B cell (primary cell): ENCODE results near the gene CDH13. TPM values are rescaled to one million over a fixed set of nuclear protein-coding genes. Genes with fewer than 3 reads are reported as not detected.

ENCODE experiments used
- ATAC-seq: fragments of 200-7000 bp; cut with Tn5 transposase; one replicate; pipeline ENCODE4 v1.10.0; 2021; ENCODE audit warnings: low read depth, mild to moderate bottlenecking, moderate number of reproducible peaks, moderate library complexity
- CTCF ChIA-PET: fragments of 350-600 bp; sonication (Branson Sonifier 250); formaldehyde crosslinking; loops from one replicate; lab custom pipeline; 2021; ENCODE audit warnings: antibody characterized with exemption, inconsistent platforms; lab: Charles Lee
- POLR2A ChIA-PET: fragments of 350-600 bp; sonication (Branson Sonifier 250); formaldehyde crosslinking; loops from one replicate; lab custom pipeline; 2021; ENCODE audit warnings: antibody characterized with exemption; lab: Charles Lee
- DNase-seq: peaks from one replicate; pipeline ENCODE4 v3.0.0; 2013
- H2AFZ ChIP-seq: 2 replicates; pipeline ENCODE4 v1.6.1; 2012; ENCODE audit warnings: mild to moderate bottlenecking, low read depth, low read length; ENCODE audit not compliant: insufficient read depth, poor library complexity, severe bottlenecking
- H3K27ac ChIP-seq, 2 donors: 1 replicate in 1 of 2; 2 replicates in 1 of 2; pipeline ENCODE4 v1.5.1; 2012 to 2013; ENCODE audit warnings: low read length in 2 of 2, mild to moderate bottlenecking in 2 of 2, moderate library complexity in 1 of 2
- H3K27me3 ChIP-seq, 4 experiments: fragments of 200-600 bp in 1 of 4; sonication (generic) in 1 of 4; replicated peaks in 1 of 4; 1 replicate in 2 of 4; 2 replicates in 2 of 4; pipeline versions ENCODE4 v1.6.1 to v1.7.0; 2013 to 2016; ENCODE audit warnings: low read length in 3 of 4, mild to moderate bottlenecking in 2 of 4, mixed read lengths in 1 of 4, moderate library complexity in 1 of 4; ENCODE audit not compliant: insufficient read depth in 4 of 4, control insufficient read depth in 3 of 4; ENCODE audit errors: control extremely low read depth in 1 of 4
- H3K36me3 ChIP-seq, 2 experiments: replicated peaks in 1 of 2; 1 replicate in 1 of 2; 2 replicates in 1 of 2; pipeline versions ENCODE4 v1.6.1 to v1.7.1; 2013; ENCODE audit warnings: low read length in 1 of 2; ENCODE audit not compliant: insufficient read depth in 2 of 2, control insufficient read depth in 1 of 2; ENCODE audit errors: control extremely low read depth in 1 of 2, extremely low read depth in 1 of 2
- H3K4me1 ChIP-seq, 2 donors: fragments of 200-600 bp in 1 of 2; sonication (generic) in 1 of 2; 1 replicate in 1 of 2; 2 replicates in 1 of 2; pipeline versions ENCODE4 v1.5.1 to v1.6.1; 2013 to 2017; ENCODE audit warnings: low read length in 2 of 2; ENCODE audit not compliant: control insufficient read depth in 2 of 2, insufficient read depth in 2 of 2
- H3K4me2 ChIP-seq: replicated peaks from 2 replicates; pipeline ENCODE3; 2012; ENCODE audit warnings: mild to moderate bottlenecking, low read depth, low read length; ENCODE audit not compliant: poor library complexity, severe bottlenecking
- H3K4me3 ChIP-seq, 5 experiments: fragments of 200-600 bp in 1 of 5; sonication (generic) in 1 of 5; 1 replicate in 3 of 5; 2 replicates in 2 of 5; pipeline versions ENCODE4 v1.5.1 to v1.7.0; 2011 to 2016; ENCODE audit warnings: low read length in 4 of 5, mild to moderate bottlenecking in 4 of 5, low read depth in 2 of 5, control low read depth in 1 of 5, moderate library complexity in 1 of 5; ENCODE audit not compliant: insufficient read depth in 1 of 5; ENCODE audit errors: control extremely low read depth in 1 of 5, extremely low read depth in 1 of 5
- H3K79me2 ChIP-seq: fragments of 200-600 bp; sonication (generic); one replicate; pipeline ENCODE4 v1.6.0; 2016; ENCODE audit warnings: low read length; ENCODE audit not compliant: control insufficient read depth, insufficient read depth
- H3K9ac ChIP-seq: fragments of 200-600 bp; sonication (generic); 2 replicates; pipeline ENCODE4 v1.6.1; 2017; ENCODE audit warnings: mild to moderate bottlenecking, low read length, moderate library complexity
- H3K9me3 ChIP-seq, 3 donors: one replicate each; pipeline versions ENCODE4 v1.6.1 to v1.7.1; 2013; ENCODE audit warnings: low read length in 2 of 3; ENCODE audit not compliant: control insufficient read depth in 2 of 3, insufficient read depth in 1 of 3; ENCODE audit errors: control extremely low read depth in 1 of 3
- H4K20me1 ChIP-seq: 2 replicates; pipeline ENCODE4 v1.6.0; 2012; ENCODE audit warnings: mild to moderate bottlenecking, low read length; ENCODE audit not compliant: insufficient read depth, control insufficient read depth, poor library complexity, severe bottlenecking
- H3K27ac Mint-ChIP-seq: one replicate; pipeline ENCODE4 v1.8.0; 2021; ENCODE audit warnings: mixed read lengths
- H3K27me3 Mint-ChIP-seq: one replicate; pipeline ENCODE4 v1.8.0; 2021; ENCODE audit warnings: mixed read lengths
- H3K4me1 Mint-ChIP-seq: one replicate; pipeline ENCODE4 v1.8.0; 2021; ENCODE audit warnings: mixed read lengths
- H3K4me3 Mint-ChIP-seq: one replicate; pipeline ENCODE4 v1.8.0; 2021; ENCODE audit warnings: mixed read lengths
- H3K9me3 Mint-ChIP-seq: one replicate; pipeline ENCODE4 v1.8.0; 2022; ENCODE audit warnings: mixed read lengths; ENCODE audit not compliant: insufficient read depth
- CTCF ChIP-seq: fragments of 200-600 bp; IDR thresholded peaks from one replicate; pipeline ENCODE4 v1.8.0; 2022; ENCODE audit warnings: antibody characterized with exemption, mild to moderate bottlenecking
- EZH2 ChIP-seq: IDR thresholded peaks from 2 replicates; pipeline ENCODE4 v1.6.1; 2012; ENCODE audit warnings: borderline replicate concordance, low read depth, mild to moderate bottlenecking, moderate library complexity, low read length; ENCODE audit not compliant: insufficient read depth, poor library complexity, severe bottlenecking
- WGBS: methylation state at CpG from one replicate; pipeline ENCODE4 v1.1.5; 2013; ENCODE audit warnings: missing lambda C conversion rate; ENCODE audit not compliant: insufficient coverage; 5-methylcytosine and 5-hydroxymethylcytosine counted together
- intact Hi-C: fragments of 100-400 bp; cut with micrococcal nuclease; formaldehyde crosslinking; loops from one replicate; pipeline ENCODE4 v1.10.0; 2022
- polyA plus RNA-seq: library from polyadenylated mRNA; depleted of rRNA; stranded (reverse); fragments of >200 nt; gene quantifications from 2 replicates; pipeline ENCODE4 v1.2.3, GENCODE V29; 2012
- total RNA-seq, 2 donors: library from RNA; stranded (reverse); fragments of 120-200 nt in 1 of 2; gene quantifications; 1 replicate in 1 of 2; 2 replicates in 1 of 2; pipeline versions ENCODE4 v1.2.3 to v1.2.4, GENCODE V29; 2013 to 2022

Gene CDH13
- total and polyA plus RNA-seq, 2 donors (not counting 1 experiment from before 2014, with no cell fraction given) = not detected

- TF ChIP-seq EZH2 = no peak
- no peak for TF ChIP-seq CTCF
- intact Hi-C loops = no loop called here
- Histone ChIP-seq H3K36me3 (no peaks in the 10 kb centered on the region), H3K79me2 (no peaks in the 10 kb centered on the region), H4K20me1 (no peaks in the 10 kb centered on the region), H3K4me3 (no peak overlapping the region), H3K27ac (no peak overlapping the region), H3K9ac (no peak overlapping the region), H3K4me1 (no peaks in the 10 kb centered on the region), H3K9me3 (no peaks in the 10 kb centered on the region), H3K4me2 (no peak overlapping the region), H3K27me3 (peaks cover 0 to 2% (median 0%) of the 10 kb centered on the region in 4 experiments), H2AFZ (no peak overlapping the region)
- H3K9me3 Mint-ChIP-seq = no peaks in the 10 kb centered on the region
- ATAC-seq (no peak), DNase-seq (no peak)
- ChIA-PET POLR2A (no interaction called here), CTCF (no interaction called here)
- H3K27me3 Mint-ChIP-seq = peaks cover 10% of the 10 kb centered on the region
- no peak overlapping the region for H3K4me3 Mint-ChIP-seq
- no peak overlapping the region for H3K27ac Mint-ChIP-seq
- no peaks in the 10 kb centered on the region for H3K4me1 Mint-ChIP-seq
- 91% methylated on average over 4 of the region's 6 CpGs for WGBS
Observed at GRCh38 chr16:83653785-83654184, 1027.0 kb downstream of the CDH13 start.

- Mint-ChIP-seq H3K27me3 (peaks cover 3% of the 10 kb centered on the region), H3K9me3 (no peaks in the 10 kb centered on the region), H3K27ac (no peak overlapping the region), H3K4me1 (no peaks in the 10 kb centered on the region), H3K4me3 (no peak overlapping the region)
- WGBS = 80% methylated on average over 1 of the region's 4 CpGs
- CTCF ChIA-PET = no interaction called here
- DNase-seq = no peak
- Histone ChIP-seq H4K20me1 (no peaks in the 10 kb centered on the region), H3K4me1 (no peaks in the 10 kb centered on the region), H3K9me3 (peaks cover 0 to 3% (median 2%) of the 10 kb centered on the region in 3 donors), H3K4me2 (no peak overlapping the region), H3K27ac (no peak overlapping the region), H3K36me3 (no peaks in the 10 kb centered on the region), H3K27me3 (no peaks in the 10 kb centered on the region), H3K4me3 (no peak overlapping the region), H3K79me2 (no peaks in the 10 kb centered on the region), H2AFZ (no peak overlapping the region), H3K9ac (no peak overlapping the region)
- POLR2A ChIA-PET = no interaction called here
- intact Hi-C loops = no loop called here
- no peak for ATAC-seq
- TF ChIP-seq EZH2 (no peak), CTCF (no peak)
Observed at GRCh38 chr16:83660282-83660681, 1033.5 kb downstream of the CDH13 start.
